B cell (primary cell): ENCODE measurements around the gene STPG3. TPM values are rescaled to one million over a fixed set of nuclear protein-coding genes. Genes with fewer than 3 reads are reported as not detected.

Source experiments
- ATAC-seq: fragments of 200-7000 bp; cut with Tn5 transposase; one replicate; pipeline ENCODE4 v1.10.0; 2021; ENCODE audit warnings: low read depth, mild to moderate bottlenecking, moderate number of reproducible peaks, moderate library complexity
- CTCF ChIA-PET: fragments of 350-600 bp; sonication (Branson Sonifier 250); formaldehyde crosslinking; loops from one replicate; lab custom pipeline; 2021; ENCODE audit warnings: antibody characterized with exemption, inconsistent platforms; lab: Charles Lee
- POLR2A ChIA-PET: fragments of 350-600 bp; sonication (Branson Sonifier 250); formaldehyde crosslinking; loops from one replicate; lab custom pipeline; 2021; ENCODE audit warnings: antibody characterized with exemption; lab: Charles Lee
- DNase-seq: peaks from one replicate; pipeline ENCODE4 v3.0.0; 2013
- H2AFZ ChIP-seq: 2 replicates; pipeline ENCODE4 v1.6.1; 2012; ENCODE audit warnings: mild to moderate bottlenecking, low read depth, low read length; ENCODE audit not compliant: insufficient read depth, poor library complexity, severe bottlenecking
- H3K27ac ChIP-seq, 2 donors: 1 replicate in 1 of 2; 2 replicates in 1 of 2; pipeline ENCODE4 v1.5.1; 2012 to 2013; ENCODE audit warnings: low read length in 2 of 2, mild to moderate bottlenecking in 2 of 2, moderate library complexity in 1 of 2
- H3K27me3 ChIP-seq, 4 experiments: fragments of 200-600 bp in 1 of 4; sonication (generic) in 1 of 4; replicated peaks in 1 of 4; 1 replicate in 2 of 4; 2 replicates in 2 of 4; pipeline versions ENCODE4 v1.6.1 to v1.7.0; 2013 to 2016; ENCODE audit warnings: low read length in 3 of 4, mild to moderate bottlenecking in 2 of 4, mixed read lengths in 1 of 4, moderate library complexity in 1 of 4; ENCODE audit not compliant: insufficient read depth in 4 of 4, control insufficient read depth in 3 of 4; ENCODE audit errors: control extremely low read depth in 1 of 4
- H3K36me3 ChIP-seq, 2 experiments: replicated peaks in 1 of 2; 1 replicate in 1 of 2; 2 replicates in 1 of 2; pipeline versions ENCODE4 v1.6.1 to v1.7.1; 2013; ENCODE audit warnings: low read length in 1 of 2; ENCODE audit not compliant: insufficient read depth in 2 of 2, control insufficient read depth in 1 of 2; ENCODE audit errors: control extremely low read depth in 1 of 2, extremely low read depth in 1 of 2
- H3K4me1 ChIP-seq, 2 donors: fragments of 200-600 bp in 1 of 2; sonication (generic) in 1 of 2; 1 replicate in 1 of 2; 2 replicates in 1 of 2; pipeline versions ENCODE4 v1.5.1 to v1.6.1; 2013 to 2017; ENCODE audit warnings: low read length in 2 of 2; ENCODE audit not compliant: control insufficient read depth in 2 of 2, insufficient read depth in 2 of 2
- H3K4me2 ChIP-seq: replicated peaks from 2 replicates; pipeline ENCODE3; 2012; ENCODE audit warnings: mild to moderate bottlenecking, low read depth, low read length; ENCODE audit not compliant: poor library complexity, severe bottlenecking
- H3K4me3 ChIP-seq, 5 experiments: fragments of 200-600 bp in 1 of 5; sonication (generic) in 1 of 5; 1 replicate in 3 of 5; 2 replicates in 2 of 5; pipeline versions ENCODE4 v1.5.1 to v1.7.0; 2011 to 2016; ENCODE audit warnings: low read length in 4 of 5, mild to moderate bottlenecking in 4 of 5, low read depth in 2 of 5, control low read depth in 1 of 5, moderate library complexity in 1 of 5; ENCODE audit not compliant: insufficient read depth in 1 of 5; ENCODE audit errors: control extremely low read depth in 1 of 5, extremely low read depth in 1 of 5
- H3K79me2 ChIP-seq: fragments of 200-600 bp; sonication (generic); one replicate; pipeline ENCODE4 v1.6.0; 2016; ENCODE audit warnings: low read length; ENCODE audit not compliant: control insufficient read depth, insufficient read depth
- H3K9ac ChIP-seq: fragments of 200-600 bp; sonication (generic); 2 replicates; pipeline ENCODE4 v1.6.1; 2017; ENCODE audit warnings: mild to moderate bottlenecking, low read length, moderate library complexity
- H3K9me3 ChIP-seq, 3 donors: one replicate each; pipeline versions ENCODE4 v1.6.1 to v1.7.1; 2013; ENCODE audit warnings: low read length in 2 of 3; ENCODE audit not compliant: control insufficient read depth in 2 of 3, insufficient read depth in 1 of 3; ENCODE audit errors: control extremely low read depth in 1 of 3
- H4K20me1 ChIP-seq: 2 replicates; pipeline ENCODE4 v1.6.0; 2012; ENCODE audit warnings: mild to moderate bottlenecking, low read length; ENCODE audit not compliant: insufficient read depth, control insufficient read depth, poor library complexity, severe bottlenecking
- H3K27ac Mint-ChIP-seq: one replicate; pipeline ENCODE4 v1.8.0; 2021; ENCODE audit warnings: mixed read lengths
- H3K27me3 Mint-ChIP-seq: one replicate; pipeline ENCODE4 v1.8.0; 2021; ENCODE audit warnings: mixed read lengths
- H3K4me1 Mint-ChIP-seq: one replicate; pipeline ENCODE4 v1.8.0; 2021; ENCODE audit warnings: mixed read lengths
- H3K4me3 Mint-ChIP-seq: one replicate; pipeline ENCODE4 v1.8.0; 2021; ENCODE audit warnings: mixed read lengths
- H3K9me3 Mint-ChIP-seq: one replicate; pipeline ENCODE4 v1.8.0; 2022; ENCODE audit warnings: mixed read lengths; ENCODE audit not compliant: insufficient read depth
- EZH2 ChIP-seq: IDR thresholded peaks from 2 replicates; pipeline ENCODE4 v1.6.1; 2012; ENCODE audit warnings: borderline replicate concordance, low read depth, mild to moderate bottlenecking, moderate library complexity, low read length; ENCODE audit not compliant: insufficient read depth, poor library complexity, severe bottlenecking
- WGBS: methylation state at CpG from one replicate; pipeline ENCODE4 v1.1.5; 2013; ENCODE audit warnings: missing lambda C conversion rate; ENCODE audit not compliant: insufficient coverage; 5-methylcytosine and 5-hydroxymethylcytosine counted together
- intact Hi-C: fragments of 100-400 bp; cut with micrococcal nuclease; formaldehyde crosslinking; loops from one replicate; pipeline ENCODE4 v1.10.0; 2022
- polyA plus RNA-seq: library from polyadenylated mRNA; depleted of rRNA; stranded (reverse); fragments of >200 nt; gene quantifications from 2 replicates; pipeline ENCODE4 v1.2.3, GENCODE V29; 2012
- total RNA-seq, 2 donors: library from RNA; stranded (reverse); fragments of 120-200 nt in 1 of 2; gene quantifications; 1 replicate in 1 of 2; 2 replicates in 1 of 2; pipeline versions ENCODE4 v1.2.3 to v1.2.4, GENCODE V29; 2013 to 2022
- TF ChIP-seq, protein P1 (sequence below): fragments of 200-600 bp; IDR thresholded peaks from one replicate; pipeline ENCODE4 v1.8.0; 2022; ENCODE audit warnings: antibody characterized with exemption, mild to moderate bottlenecking

Gene STPG3
- total and polyA plus RNA-seq, 2 donors (not counting 1 experiment from before 2014, with no cell fraction given), result not detected

- no peak overlapping the region for H3K4me3 Mint-ChIP-seq
- CTCF ChIA-PET, result interaction anchor here (0.7 kb wide), 1 partner anchor 14 kb away, joined by 7 read pairs; no protein-coding TSS in a partner anchor
- Histone ChIP-seq H3K4me3 (no peak overlapping the region), H3K4me2 (no peak overlapping the region), H3K9ac (no peak overlapping the region), H3K27me3 (no peaks in the 10 kb centered on the region), H3K27ac (no peak overlapping the region), H3K9me3 (no peaks in the 10 kb centered on the region), H4K20me1 (no peaks in the 10 kb centered on the region), H3K36me3 (no peaks in the 10 kb centered on the region), H3K4me1 (peaks cover 6 to 13% of the 10 kb centered on the region in 2 donors), H2AFZ (no peak overlapping the region), H3K79me2 (peaks cover 3% of the 10 kb centered on the region)
- no peaks in the 10 kb centered on the region for H3K27me3 Mint-ChIP-seq
- POLR2A ChIA-PET, result no interaction called here
- ATAC-seq (no peak), DNase-seq (no peak)
- TF ChIP-seq, protein P1, sequence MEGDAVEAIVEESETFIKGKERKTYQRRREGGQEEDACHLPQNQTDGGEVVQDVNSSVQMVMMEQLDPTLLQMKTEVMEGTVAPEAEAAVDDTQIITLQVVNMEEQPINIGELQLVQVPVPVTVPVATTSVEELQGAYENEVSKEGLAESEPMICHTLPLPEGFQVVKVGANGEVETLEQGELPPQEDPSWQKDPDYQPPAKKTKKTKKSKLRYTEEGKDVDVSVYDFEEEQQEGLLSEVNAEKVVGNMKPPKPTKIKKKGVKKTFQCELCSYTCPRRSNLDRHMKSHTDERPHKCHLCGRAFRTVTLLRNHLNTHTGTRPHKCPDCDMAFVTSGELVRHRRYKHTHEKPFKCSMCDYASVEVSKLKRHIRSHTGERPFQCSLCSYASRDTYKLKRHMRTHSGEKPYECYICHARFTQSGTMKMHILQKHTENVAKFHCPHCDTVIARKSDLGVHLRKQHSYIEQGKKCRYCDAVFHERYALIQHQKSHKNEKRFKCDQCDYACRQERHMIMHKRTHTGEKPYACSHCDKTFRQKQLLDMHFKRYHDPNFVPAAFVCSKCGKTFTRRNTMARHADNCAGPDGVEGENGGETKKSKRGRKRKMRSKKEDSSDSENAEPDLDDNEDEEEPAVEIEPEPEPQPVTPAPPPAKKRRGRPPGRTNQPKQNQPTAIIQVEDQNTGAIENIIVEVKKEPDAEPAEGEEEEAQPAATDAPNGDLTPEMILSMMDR, result no peak
- no peak for TF ChIP-seq EZH2
- 96% methylated on average over 30 of the region's 30 CpGs for WGBS
- peaks cover 10% of the 10 kb centered on the region for H3K4me1 Mint-ChIP-seq
- H3K9me3 Mint-ChIP-seq, result no peaks in the 10 kb centered on the region
- H3K27ac Mint-ChIP-seq, result no peak overlapping the region
- intact Hi-C loops, result no loop called here
These were observed 32.8 kb upstream of the STPG3 start for GRCh38 chr9:137218212-137218753.

GRCh38 chr9:137218754-137219271 is 32.3 kb upstream of the STPG3 start:
- no peak overlapping the region for H2AFZ ChIP-seq
- POLR2A ChIA-PET, result interaction anchor here (0.7 kb wide), 1 partner anchor 241 kb away, joined by 6 read pairs; the partner anchor contains the start of gene NSMF
- Mint-ChIP-seq H3K4me3 (no peak overlapping the region), H3K9me3 (no peaks in the 10 kb centered on the region), H3K27me3 (no peaks in the 10 kb centered on the region), H3K27ac (no peak overlapping the region), H3K4me1 (peaks cover 10% of the 10 kb centered on the region)
- no peaks in the 10 kb centered on the region for H3K9me3 ChIP-seq
- no peak overlapping the region for H3K4me3 ChIP-seq
- no peak overlapping the region for H3K4me2 ChIP-seq
- no peak for TF ChIP-seq EZH2
- TF ChIP-seq, protein P1, result no peak
- no peaks in the 10 kb centered on the region for H3K79me2 ChIP-seq
- no peaks in the 10 kb centered on the region for H4K20me1 ChIP-seq
- intact Hi-C loops, result no loop called here
- no peak for DNase-seq
- no peak overlapping the region for H3K27ac ChIP-seq
- H3K4me1 ChIP-seq, result peaks cover 6 to 14% of the 10 kb centered on the region in 2 donors
- no peak for ATAC-seq
- H3K27me3 ChIP-seq, result no peaks in the 10 kb centered on the region
- no peaks in the 10 kb centered on the region for H3K36me3 ChIP-seq
- CTCF ChIA-PET, result interaction anchor here (0.7 to 0.9 kb wide), 3 partner anchors 10 to 225 kb away, joined by 3 to 7 read pairs (median 3); no protein-coding TSS in a partner anchor
- WGBS, result 93% methylated on average over 12 of the region's 12 CpGs
- H3K9ac ChIP-seq, result no peak overlapping the region
